HG03045 (cell line): ENCODE data around the gene KL.

Source experiments
- ATAC-seq: cut with Tn5 transposase; IDR thresholded peaks from one replicate; pipeline ENCODE4 v1.9.1; 2021; ENCODE audit warnings: mild to moderate bottlenecking, moderate library complexity; ENCODE audit not compliant: unreplicated experiment

KL gene

GRCh38 chr13:33033986-33034385 is 17.8 kb downstream of the KL start:
- ATAC-seq: no peak

GRCh38 chr13:33034882-33035520 is 18.8 kb downstream of the KL start:
- no peak for ATAC-seq

- ATAC-seq: no peak
Measured at GRCh38 chr13:33037673-33038072, 21.4 kb downstream of the KL start.

- ATAC-seq: no peak
Measured at GRCh38 chr13:33040090-33040489, 23.9 kb downstream of the KL start.

- no peak for ATAC-seq
Measured at GRCh38 chr13:33045851-33046592, 29.8 kb downstream of the KL start.

- no peak for ATAC-seq
Measured at GRCh38 chr13:33050161-33050560, 33.9 kb downstream of the KL start.

GRCh38 chr13:33051632-33052031 is 35.4 kb downstream of the KL start:
- no peak for ATAC-seq

GRCh38 chr13:33052506-33053280 is 36.5 kb downstream of the KL start:
- no peak for ATAC-seq

- ATAC-seq: no peak
Measured at GRCh38 chr13:33053397-33054066, 37.3 kb downstream of the KL start.

- no peak for ATAC-seq
Measured at GRCh38 chr13:33057019-33057780, 41.0 kb downstream of the KL start.

GRCh38 chr13:33058776-33059327 is 42.6 kb downstream of the KL start:
- ATAC-seq: no peak

GRCh38 chr13:33060815-33061214 is 44.6 kb downstream of the KL start:
- ATAC-seq: no peak

- no peak for ATAC-seq
Measured at GRCh38 chr13:33066329-33066728, 50.1 kb downstream of the KL start.

- no peak for ATAC-seq
Measured at GRCh38 chr13:33069365-33069764, 53.1 kb downstream of the KL start.

- ATAC-seq: no peak
Measured at GRCh38 chr13:33070713-33071112, 54.5 kb downstream of the KL start.

- ATAC-seq: no peak
Measured at GRCh38 chr13:33072282-33072681, 56.1 kb downstream of the KL start.

- ATAC-seq: no peak
Measured at GRCh38 chr13:33072759-33073158, 56.5 kb downstream of the KL start.

GRCh38 chr13:33073338-33073737 is 57.1 kb downstream of the KL start:
- ATAC-seq: no peak

GRCh38 chr13:33076001-33076992 is 60.1 kb downstream of the KL start:
- ATAC-seq: no peak
